ENCODE data around the gene STN1.

The STN1 gene

DNA sequence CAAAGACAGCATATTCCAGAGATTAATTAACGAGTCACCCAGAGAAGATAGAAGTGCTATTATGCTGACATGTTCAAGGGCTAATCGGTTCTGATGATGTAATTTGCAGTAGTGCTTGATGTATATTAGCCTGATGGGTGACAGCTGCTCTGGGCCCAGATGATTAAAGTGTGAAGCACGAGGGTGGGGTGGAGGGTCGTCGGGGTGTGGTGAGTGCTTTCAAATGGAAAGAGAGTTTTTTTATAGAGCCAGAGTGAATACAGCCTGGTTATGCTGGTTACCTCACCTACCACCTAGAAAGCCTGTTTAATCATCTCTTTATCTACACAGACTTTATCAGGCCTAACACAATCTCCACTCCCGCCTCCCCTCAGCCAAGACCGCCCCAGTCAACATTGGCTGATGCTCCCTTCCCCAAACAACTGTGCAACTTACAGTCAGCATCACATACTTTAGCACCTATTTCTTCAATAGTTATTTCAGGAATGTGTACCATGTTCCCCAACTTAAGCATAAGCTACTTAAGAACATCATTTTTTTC lies 11.5 kb upstream of the STN1 start:
- no peaks in the 10 kb centered on the region for H3K4me1 ChIP-seq (ENCODE audit: control insufficient read depth, insufficient read depth, low read length)
- no peaks in the 10 kb centered on the region for H3K9me3 ChIP-seq (ENCODE audit: control insufficient read depth in 2 of 2, low read length in 2 of 2)
- H3K9ac ChIP-seq (ENCODE audit: low read length in 2 of 2): no peak overlapping the region
- H3K27me3 ChIP-seq (ENCODE audit: control insufficient read depth in 1 of 2, insufficient read depth in 2 of 2, low read length in 2 of 2): no peaks in the 10 kb centered on the region
- H3K4me3 ChIP-seq (ENCODE audit: low read length in 2 of 2): no peak overlapping the region
- H3K27ac ChIP-seq (ENCODE audit: low read length): no peak overlapping the region
- H3K36me3 ChIP-seq (ENCODE audit: control insufficient read depth in 2 of 2, insufficient read depth in 2 of 2, low read length in 2 of 2): no peaks in the 10 kb centered on the region

DNA sequence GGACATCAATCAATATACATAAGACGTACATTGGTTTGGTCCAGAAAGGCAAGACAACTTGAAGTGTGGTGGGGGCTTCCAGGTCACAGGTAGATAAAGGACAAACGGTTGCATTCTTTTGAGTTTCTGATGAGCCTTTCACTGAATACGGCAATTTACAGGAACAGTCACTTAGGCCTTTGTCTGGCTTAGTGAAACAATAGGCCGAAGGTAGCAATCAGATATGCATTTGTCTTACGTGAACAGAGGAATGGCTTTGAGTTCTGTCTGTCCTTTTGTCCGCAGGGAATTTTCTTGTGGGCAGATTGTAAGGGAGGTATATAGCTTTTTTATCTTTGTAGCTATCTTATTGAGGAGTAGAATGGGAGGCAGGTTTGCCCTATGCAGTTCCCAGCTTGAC lies 10.8 kb upstream of the STN1 start:
- no peak overlapping the region for H3K27ac ChIP-seq (ENCODE audit: low read length)

GRCh38 chr10:103926722-103927319 lies 8.8 kb upstream of the STN1 start:
- Histone ChIP-seq H3K4me1 (ENCODE audit: control insufficient read depth, insufficient read depth, low read length) (no peaks in the 10 kb centered on the region), H3K36me3 (ENCODE audit: control insufficient read depth in 2 of 2, insufficient read depth in 2 of 2, low read length in 2 of 2) (no peaks in the 10 kb centered on the region), H3K9ac (ENCODE audit: low read length in 2 of 2) (no peak overlapping the region), H3K9me3 (ENCODE audit: control insufficient read depth in 2 of 2, low read length in 2 of 2) (no peaks in the 10 kb centered on the region), H3K27me3 (ENCODE audit: control insufficient read depth in 1 of 2, insufficient read depth in 2 of 2, low read length in 2 of 2) (no peaks in the 10 kb centered on the region), H3K27ac (ENCODE audit: low read length) (no peak overlapping the region), H3K4me3 (ENCODE audit: low read length in 2 of 2) (no peak overlapping the region)

More for the DNA sequence above, 10.8 kb upstream of the STN1 start:
- Histone ChIP-seq H3K4me3 (ENCODE audit: low read length in 2 of 2) (no peak overlapping the region), H3K9me3 (ENCODE audit: control insufficient read depth in 2 of 2, low read length in 2 of 2) (no peaks in the 10 kb centered on the region), H3K36me3 (ENCODE audit: control insufficient read depth in 2 of 2, insufficient read depth in 2 of 2, low read length in 2 of 2) (no peaks in the 10 kb centered on the region), H3K27me3 (ENCODE audit: control insufficient read depth in 1 of 2, insufficient read depth in 2 of 2, low read length in 2 of 2) (no peaks in the 10 kb centered on the region), H3K4me1 (ENCODE audit: control insufficient read depth, insufficient read depth, low read length) (no peaks in the 10 kb centered on the region), H3K9ac (ENCODE audit: low read length in 2 of 2) (no peak overlapping the region)

GRCh38 chr10:103925591-103925990 lies 7.6 kb upstream of the STN1 start:
- H3K27me3 ChIP-seq (ENCODE audit: control insufficient read depth in 1 of 2, insufficient read depth in 2 of 2, low read length in 2 of 2): no peaks in the 10 kb centered on the region
- H3K4me1 ChIP-seq (ENCODE audit: control insufficient read depth, insufficient read depth, low read length): no peaks in the 10 kb centered on the region
- no peaks in the 10 kb centered on the region for H3K36me3 ChIP-seq (ENCODE audit: control insufficient read depth in 2 of 2, insufficient read depth in 2 of 2, low read length in 2 of 2)
- H3K9me3 ChIP-seq (ENCODE audit: control insufficient read depth in 2 of 2, low read length in 2 of 2): no peaks in the 10 kb centered on the region
- no peak overlapping the region for H3K27ac ChIP-seq (ENCODE audit: low read length)
- H3K4me3 ChIP-seq (ENCODE audit: low read length in 2 of 2): no peak overlapping the region
- no peak overlapping the region for H3K9ac ChIP-seq (ENCODE audit: low read length in 2 of 2)

DNA sequence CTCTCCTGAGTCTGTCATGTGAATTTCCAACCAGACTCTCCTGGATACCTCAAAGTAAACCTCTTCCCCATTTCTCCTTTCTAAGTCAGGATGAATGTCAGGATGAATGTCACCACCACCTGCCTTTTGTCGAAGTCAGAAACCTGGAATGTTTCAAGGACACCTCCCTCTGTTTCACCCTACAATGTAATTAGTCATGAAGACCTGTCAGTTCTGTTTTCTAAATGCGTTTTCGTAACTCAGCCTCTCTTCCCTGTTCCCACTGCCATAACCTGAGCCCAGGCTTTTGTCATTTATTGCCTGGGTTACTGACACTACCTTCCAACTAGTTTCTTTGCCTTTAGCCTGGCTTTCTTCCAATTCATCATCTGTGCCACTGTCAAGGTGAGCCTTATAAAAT lies 5.5 kb upstream of the STN1 start:
- no peaks in the 10 kb centered on the region for H3K9me3 ChIP-seq (ENCODE audit: control insufficient read depth in 2 of 2, low read length in 2 of 2)
- no peaks in the 10 kb centered on the region for H3K27me3 ChIP-seq (ENCODE audit: control insufficient read depth in 1 of 2, insufficient read depth in 2 of 2, low read length in 2 of 2)
- H3K36me3 ChIP-seq (ENCODE audit: control insufficient read depth in 2 of 2, insufficient read depth in 2 of 2, low read length in 2 of 2): no peaks in the 10 kb centered on the region
- no peak overlapping the region for H3K9ac ChIP-seq (ENCODE audit: low read length in 2 of 2)
- H3K4me1 ChIP-seq (ENCODE audit: control insufficient read depth, insufficient read depth, low read length): peaks cover 6% of the 10 kb centered on the region
- no peak overlapping the region for H3K4me3 ChIP-seq (ENCODE audit: low read length in 2 of 2)
- no peak overlapping the region for H3K27ac ChIP-seq (ENCODE audit: low read length)

DNA sequence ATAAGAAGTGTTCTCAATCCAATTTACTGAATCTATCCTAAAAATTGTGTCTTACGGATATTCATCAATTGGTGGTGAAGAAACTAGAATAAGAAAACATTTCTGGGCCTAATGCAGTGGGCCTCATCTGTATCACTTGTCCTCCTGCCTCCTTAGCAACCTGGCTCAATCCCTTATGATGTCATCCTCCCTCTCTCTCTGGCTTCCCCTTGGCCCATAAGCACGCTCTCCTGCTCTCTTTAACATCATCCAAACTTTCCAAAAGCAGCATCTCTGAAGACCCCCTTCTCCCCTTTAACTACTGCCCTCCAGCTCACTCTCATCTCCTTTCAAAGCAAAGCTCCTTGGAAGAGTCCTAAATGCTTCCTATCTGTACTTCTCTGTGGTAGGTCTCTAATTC lies 4.7 kb upstream of the STN1 start:
- Histone ChIP-seq H3K27ac (ENCODE audit: low read length) (no peak overlapping the region), H3K36me3 (ENCODE audit: control insufficient read depth in 2 of 2, insufficient read depth in 2 of 2, low read length in 2 of 2) (no peaks in the 10 kb centered on the region), H3K27me3 (ENCODE audit: control insufficient read depth in 1 of 2, insufficient read depth in 2 of 2, low read length in 2 of 2) (no peaks in the 10 kb centered on the region), H3K9me3 (ENCODE audit: control insufficient read depth in 2 of 2, low read length in 2 of 2) (no peaks in the 10 kb centered on the region), H3K4me3 (ENCODE audit: low read length in 2 of 2) (no peak overlapping the region), H3K4me1 (ENCODE audit: control insufficient read depth, insufficient read depth, low read length) (peaks cover 9% of the 10 kb centered on the region), H3K9ac (ENCODE audit: low read length in 2 of 2) (no peak overlapping the region)

DNA sequence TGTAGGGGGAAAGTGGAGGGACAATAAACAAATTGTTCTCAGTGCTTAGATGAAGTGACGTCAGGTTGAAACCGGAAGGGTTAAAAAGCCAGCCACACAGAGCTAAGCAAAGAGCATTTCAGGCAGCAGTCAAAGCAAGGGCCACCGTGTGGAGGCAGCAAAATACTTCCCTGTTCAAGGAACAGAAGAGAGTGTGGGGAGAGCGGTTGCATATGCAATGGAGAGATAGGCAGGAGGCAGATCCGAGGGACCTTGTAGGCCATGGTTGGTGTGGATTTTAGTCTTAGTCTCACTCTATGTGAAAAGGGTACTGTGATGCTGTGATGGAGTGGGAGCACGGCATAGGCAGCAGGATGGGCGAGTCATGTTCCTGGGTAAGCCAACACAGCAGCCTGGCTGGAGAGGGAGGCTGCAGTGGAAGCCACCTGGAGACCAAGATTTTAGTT lies 3.8 kb upstream of the STN1 start:
- Histone ChIP-seq H3K27ac (ENCODE audit: low read length) (no peak overlapping the region), H3K9ac (ENCODE audit: low read length in 2 of 2) (no peak overlapping the region), H3K9me3 (ENCODE audit: control insufficient read depth in 2 of 2, low read length in 2 of 2) (no peaks in the 10 kb centered on the region), H3K36me3 (ENCODE audit: control insufficient read depth in 2 of 2, insufficient read depth in 2 of 2, low read length in 2 of 2) (no peaks in the 10 kb centered on the region), H3K4me1 (ENCODE audit: control insufficient read depth, insufficient read depth, low read length) (peaks cover 18% of the 10 kb centered on the region), H3K27me3 (ENCODE audit: control insufficient read depth in 1 of 2, insufficient read depth in 2 of 2, low read length in 2 of 2) (no peaks in the 10 kb centered on the region), H3K4me3 (ENCODE audit: low read length in 2 of 2) (no peak overlapping the region)

- Histone ChIP-seq H3K4me1 (ENCODE audit: control insufficient read depth, insufficient read depth, low read length) (peaks cover 20% of the 10 kb centered on the region), H3K9me3 (ENCODE audit: control insufficient read depth in 2 of 2, low read length in 2 of 2) (no peaks in the 10 kb centered on the region), H3K27me3 (ENCODE audit: control insufficient read depth in 1 of 2, insufficient read depth in 2 of 2, low read length in 2 of 2) (no peaks in the 10 kb centered on the region), H3K36me3 (ENCODE audit: control insufficient read depth in 2 of 2, insufficient read depth in 2 of 2, low read length in 2 of 2) (no peaks in the 10 kb centered on the region), H3K4me3 (ENCODE audit: low read length in 2 of 2) (no peak overlapping the region), H3K9ac (ENCODE audit: low read length in 2 of 2) (no peak overlapping the region), H3K27ac (ENCODE audit: low read length) (no peak overlapping the region)
Measured at GRCh38 chr10:103921248-103921647, 3.3 kb upstream of the STN1 start.

GRCh38 chr10:103919648-103920025 lies 1.7 kb upstream of the STN1 start:
- no peaks in the 10 kb centered on the region for H3K27me3 ChIP-seq (ENCODE audit: control insufficient read depth in 1 of 2, insufficient read depth in 2 of 2, low read length in 2 of 2)
- H3K4me1 ChIP-seq (ENCODE audit: control insufficient read depth, insufficient read depth, low read length): peaks cover 20% of the 10 kb centered on the region
- H3K27ac ChIP-seq (ENCODE audit: low read length): no peak overlapping the region
- H3K36me3 ChIP-seq (ENCODE audit: control insufficient read depth in 2 of 2, insufficient read depth in 2 of 2, low read length in 2 of 2): no peaks in the 10 kb centered on the region
- no peak overlapping the region for H3K9ac ChIP-seq (ENCODE audit: low read length in 2 of 2)
- no peaks in the 10 kb centered on the region for H3K9me3 ChIP-seq (ENCODE audit: control insufficient read depth in 2 of 2, low read length in 2 of 2)
- H3K4me3 ChIP-seq (ENCODE audit: low read length in 2 of 2): no peak overlapping the region

DNA sequence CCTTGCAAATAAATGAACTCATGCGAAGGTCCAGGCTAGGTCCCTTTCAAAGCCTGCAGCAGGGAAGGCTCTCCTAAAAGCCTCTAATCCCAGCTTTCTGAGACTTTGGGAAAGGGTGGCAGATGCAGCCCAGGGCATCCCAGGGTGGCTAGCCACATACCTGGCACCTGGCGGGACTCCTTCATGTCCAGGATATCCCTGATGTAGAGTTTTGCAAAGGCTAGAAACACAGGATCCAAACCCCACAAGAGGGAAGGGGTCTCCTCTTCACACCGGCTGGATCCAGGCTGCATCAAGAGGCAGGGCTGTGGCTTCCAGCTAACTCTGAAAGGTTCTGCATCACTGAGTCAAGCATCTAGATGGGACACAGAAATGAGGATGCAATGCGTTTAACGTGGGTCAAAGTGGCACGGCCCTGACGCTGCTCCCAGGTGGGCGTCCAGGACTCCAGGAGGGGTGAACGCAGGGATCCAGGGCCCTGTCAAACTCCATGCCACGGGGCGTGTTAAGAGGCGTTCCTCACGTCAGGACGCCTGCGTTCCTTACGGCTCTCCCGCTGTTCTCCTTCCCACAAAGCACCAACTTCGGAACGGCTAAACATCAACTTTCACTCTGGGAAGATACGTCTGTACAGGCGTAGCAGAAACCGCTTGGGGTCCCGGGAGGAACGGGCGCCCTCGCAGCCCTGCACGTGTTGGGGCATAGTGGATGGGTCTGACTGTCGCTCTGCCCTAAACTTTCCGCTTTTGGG lies 507 bp downstream of the STN1 start:
- Histone ChIP-seq H3K9ac (ENCODE audit: low read length in 2 of 2) (peak overlapping the region; percentile 70 to 96), H3K27ac (ENCODE audit: low read length) (peak overlapping the region; percentile 92), H3K4me3 (ENCODE audit: low read length in 2 of 2) (peak overlapping the region; percentile 67 to 97), H3K4me1 (ENCODE audit: control insufficient read depth, insufficient read depth, low read length) (peaks cover 20% of the 10 kb centered on the region), H3K36me3 (ENCODE audit: control insufficient read depth in 2 of 2, insufficient read depth in 2 of 2, low read length in 2 of 2) (no peaks in the 10 kb centered on the region), H3K27me3 (ENCODE audit: control insufficient read depth in 1 of 2, insufficient read depth in 2 of 2, low read length in 2 of 2) (no peaks in the 10 kb centered on the region), H3K9me3 (ENCODE audit: control insufficient read depth in 2 of 2, low read length in 2 of 2) (no peaks in the 10 kb centered on the region)

DNA sequence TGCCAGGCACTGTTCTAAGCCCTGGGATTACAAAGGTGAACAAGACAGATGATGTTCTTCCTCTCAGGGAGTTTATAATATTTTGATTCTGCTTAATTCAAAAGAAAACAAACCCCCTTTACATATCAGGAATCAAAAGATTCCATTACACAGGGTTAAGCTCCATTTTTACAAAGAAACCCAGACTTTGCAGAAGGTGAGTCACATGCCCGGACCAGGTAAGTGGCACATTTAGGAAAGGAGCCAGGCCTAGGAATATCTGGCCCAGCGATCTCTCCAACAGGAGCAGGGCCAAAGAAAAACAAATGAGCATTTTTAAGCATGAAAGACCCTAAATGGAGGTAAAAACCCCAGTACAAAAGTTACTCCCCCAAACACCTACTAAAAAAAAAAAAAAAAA lies 1.1 kb downstream of the STN1 start:
- H3K36me3 ChIP-seq (ENCODE audit: control insufficient read depth in 2 of 2, insufficient read depth in 2 of 2, low read length in 2 of 2): no peaks in the 10 kb centered on the region
- H3K9me3 ChIP-seq (ENCODE audit: control insufficient read depth in 2 of 2, low read length in 2 of 2): no peaks in the 10 kb centered on the region
- H3K9ac ChIP-seq (ENCODE audit: low read length in 2 of 2): peak overlapping the region in 1 of 2 donors; percentile 0
- peak overlapping the region; percentile 92 for H3K27ac ChIP-seq (ENCODE audit: low read length)
- peak overlapping the region; percentile 33 to 97 for H3K4me3 ChIP-seq (ENCODE audit: low read length in 2 of 2)
- no peaks in the 10 kb centered on the region for H3K27me3 ChIP-seq (ENCODE audit: control insufficient read depth in 1 of 2, insufficient read depth in 2 of 2, low read length in 2 of 2)
- peaks cover 20% of the 10 kb centered on the region for H3K4me1 ChIP-seq (ENCODE audit: control insufficient read depth, insufficient read depth, low read length)
